Glomerular visceral epithelial cell (primary cell): ENCODE results near the gene CLDN9.
"Not testable (repeated sequence)": the region's sequence is repeated elsewhere in the genome, so short reads cannot be mapped to it uniquely, and the experiment has no call there.

Source experiments
- DNase-seq: peaks from one replicate; pipeline ENCODE4 v3.0.0-alpha.2; 2016; ENCODE audit errors: extremely low spot score

Gene CLDN9

GRCh38 chr16:3054965-3055733, 42.4 kb downstream of the CLDN9 start:
- DNase-seq: no peak

DNA sequence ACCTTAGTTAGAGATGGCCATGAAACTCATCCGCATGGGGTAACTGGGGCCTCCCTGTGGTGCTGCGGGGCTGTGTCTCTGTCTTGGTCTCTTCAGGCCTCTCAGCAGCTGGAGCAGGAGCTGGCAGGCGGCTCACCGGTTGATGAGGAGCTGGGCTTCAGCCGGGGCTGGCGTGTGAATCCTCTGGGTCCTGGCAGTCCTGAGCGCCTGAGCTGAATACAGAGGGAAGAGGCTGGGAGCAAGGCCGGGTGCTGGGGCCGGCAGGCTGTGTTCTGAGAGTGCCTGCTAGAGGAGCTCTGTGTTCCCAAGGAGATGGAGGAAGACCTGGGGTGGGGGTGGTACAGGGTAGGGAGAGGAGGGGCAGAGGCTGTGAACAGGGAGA, 43.0 kb downstream of the CLDN9 start:
- not testable (repeated sequence) for DNase-seq

GRCh38 chr16:3056336-3057180, 43.8 kb downstream of the CLDN9 start:
- DNase-seq: no peak

GRCh38 chr16:3057181-3058138, 44.7 kb downstream of the CLDN9 start:
- no peak for DNase-seq

GRCh38 chr16:3058139-3059030, 45.7 kb downstream of the CLDN9 start:
- DNase-seq: peak; percentile 47

DNA sequence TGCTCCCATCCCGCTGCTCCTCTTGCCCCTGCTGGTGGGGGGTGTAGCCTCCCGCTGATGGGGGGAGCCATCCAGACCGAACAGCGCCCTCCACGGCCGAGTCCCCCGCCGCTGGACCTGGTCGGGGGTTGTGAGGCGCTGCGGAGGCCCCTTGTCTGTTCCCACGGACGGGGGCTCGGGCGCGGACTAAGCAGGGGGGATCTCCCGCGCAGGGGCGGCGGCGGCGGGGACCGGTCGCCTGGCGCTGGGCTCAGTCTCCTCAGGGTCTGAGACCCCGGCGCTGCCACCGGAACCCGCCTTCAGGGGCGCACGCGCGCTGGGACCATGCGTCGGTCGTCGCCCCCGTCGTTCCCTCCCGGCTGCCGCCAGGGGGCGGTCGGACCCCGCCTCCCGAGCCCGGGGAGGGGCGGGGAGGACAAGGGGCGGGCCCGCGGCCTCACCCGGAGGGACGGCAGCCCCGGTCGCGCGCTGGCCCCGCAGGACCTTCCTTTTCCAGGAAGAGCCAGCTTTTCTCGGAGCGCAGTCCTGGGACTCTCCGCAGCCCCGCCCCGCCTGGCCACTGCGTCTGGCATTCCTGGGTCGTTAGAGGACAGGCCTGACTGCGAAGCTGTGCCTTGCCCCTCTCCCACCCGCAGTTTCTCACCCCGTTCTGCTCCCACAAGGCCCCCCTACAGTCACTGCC, 46.5 kb downstream of the CLDN9 start:
- peak; percentile 92 for DNase-seq

DNA sequence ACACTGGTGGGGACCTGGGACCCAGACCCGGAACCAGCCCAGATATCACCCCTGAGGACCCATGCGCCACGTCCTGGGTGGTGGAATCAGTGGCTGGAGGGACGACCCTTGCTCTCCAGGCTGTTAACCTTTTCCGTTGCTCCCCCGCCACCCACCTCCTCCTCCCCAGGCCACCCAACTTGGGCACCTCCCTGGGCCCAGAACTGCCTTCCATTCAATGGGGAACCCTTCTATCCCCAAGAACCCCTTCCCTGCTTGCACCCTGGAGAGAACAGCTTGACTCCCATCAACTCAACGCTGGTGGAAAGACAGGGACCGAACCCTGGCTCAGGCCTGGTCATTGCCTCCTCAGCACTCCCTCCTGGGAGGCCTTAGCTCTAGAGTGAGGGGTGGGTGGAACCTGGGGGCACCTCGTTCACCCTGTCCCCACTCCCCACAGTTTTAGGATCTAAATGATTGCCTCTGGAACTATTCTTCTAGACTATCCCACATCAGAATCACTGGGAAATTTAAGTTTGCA, 47.1 kb downstream of the CLDN9 start:
- DNase-seq: no peak

GRCh38 chr16:3060339-3061127, 47.8 kb downstream of the CLDN9 start:
- no peak for DNase-seq

GRCh38 chr16:3062553-3062952, 49.8 kb downstream of the CLDN9 start:
- no peak for DNase-seq

- DNase-seq: no peak
Measured at GRCh38 chr16:3063625-3064386, 51.1 kb downstream of the CLDN9 start.
